H1 (cell line): ENCODE data around the gene DGKI. TPM values are rescaled to one million over a fixed set of nuclear protein-coding genes. Genes with fewer than 3 reads are reported as not detected.
A peak's percentile ranks its signal among the peaks of the same experiment; 100 is the strongest.

Experiments
- CTCF ChIA-PET: fragments of 300-600 bp; sonication (Branson Sonifier 250); formaldehyde crosslinking; loops from one replicate; lab custom pipeline; 2021; ENCODE audit not compliant: partially characterized antibody; lab: Charles Lee
- POLR2A ChIA-PET: fragments of 300-600 bp; sonication (Branson Sonifier 250); formaldehyde crosslinking; loops from one replicate; lab custom pipeline; 2021; ENCODE audit warnings: inconsistent platforms; ENCODE audit not compliant: partially characterized antibody; lab: Charles Lee
- DNase-seq, 2 experiments: peaks; one replicate each; pipeline versions ENCODE4 v3.0.0 to v3.0.0-alpha.2; 2010 to 2022; ENCODE audit warnings: low spot score in 2 of 2, low read depth in 1 of 2, mixed read lengths in 1 of 2
- FAIRE-seq: peaks from 2 replicates; lab custom pipeline; 2011; peaks lifted over from hg19 to GRCh38; lab: Jason Lieb, UNC
- H2AFZ ChIP-seq: 2 replicates; pipeline ENCODE4 v1.8.1; 2012; ENCODE audit warnings: low read length, inconsistent platforms
- H2AK5ac ChIP-seq: 2 replicates; pipeline ENCODE4 v1.6.1; 2013; ENCODE audit warnings: low read depth, low read length
- H2BK120ac ChIP-seq: replicated peaks from 2 replicates; pipeline ENCODE3; 2013; ENCODE audit warnings: low read depth, low read length, inconsistent platforms
- H2BK12ac ChIP-seq: 2 replicates; pipeline ENCODE4 v1.6.1; 2013; ENCODE audit warnings: low read depth, low read length
- H2BK15ac ChIP-seq: 2 replicates; pipeline ENCODE4 v1.6.1; 2013; ENCODE audit warnings: low read length
- H2BK20ac ChIP-seq: 2 replicates; pipeline ENCODE4 v1.6.1; 2013; ENCODE audit warnings: low read length
- H2BK5ac ChIP-seq: 2 replicates; pipeline ENCODE4 v1.6.1; 2013; ENCODE audit warnings: low read depth, low read length
- H3K14ac ChIP-seq: 2 replicates; pipeline ENCODE4 v1.6.1; 2013; ENCODE audit warnings: inconsistent platforms; ENCODE audit not compliant: insufficient read length
- H3K18ac ChIP-seq: 2 replicates; pipeline ENCODE4 v1.6.1; 2013; ENCODE audit warnings: low read length; ENCODE audit errors: extremely low read depth
- H3K23ac ChIP-seq: 2 replicates; pipeline ENCODE4 v1.6.1; 2013; ENCODE audit warnings: inconsistent platforms; ENCODE audit not compliant: insufficient read length
- H3K23me2 ChIP-seq: 2 replicates; pipeline ENCODE4 v1.6.1; 2013; ENCODE audit warnings: low read depth, low read length
- H3K27ac ChIP-seq: 2 replicates; pipeline ENCODE4 v1.6.1; 2011; ENCODE audit warnings: low read depth, low read length, inconsistent platforms
- H3K27me3 ChIP-seq, 4 experiments: replicated peaks in 1 of 4; 1 replicate in 1 of 4; 2 replicates in 3 of 4; pipeline versions ENCODE4 v1.6.1 to v1.8.1; 2011 to 2013; ENCODE audit warnings: low read length in 3 of 4, mild to moderate bottlenecking in 3 of 4, inconsistent platforms in 2 of 4, mixed read lengths in 2 of 4, moderate library complexity in 1 of 4; ENCODE audit not compliant: control insufficient read depth in 3 of 4, insufficient read depth in 3 of 4; ENCODE audit errors: extremely low read depth in 1 of 4
- H3K36me3 ChIP-seq, 4 experiments: 2 replicates each; pipeline versions ENCODE4 v1.6.1 to v1.8.1; 2011 to 2013; ENCODE audit warnings: mild to moderate bottlenecking in 4 of 4, low read length in 3 of 4, moderate library complexity in 2 of 4, control low read depth in 1 of 4, inconsistent platforms in 1 of 4; ENCODE audit not compliant: insufficient read depth in 4 of 4, control insufficient read depth in 2 of 4
- H3K4ac ChIP-seq: replicated peaks from 2 replicates; pipeline ENCODE3; 2013; ENCODE audit warnings: low read length, low read depth, mixed read lengths, inconsistent platforms; ENCODE audit not compliant: insufficient read length
- H3K4me1 ChIP-seq, 4 experiments: replicated peaks in 1 of 4; 1 replicate in 1 of 4; 2 replicates in 3 of 4; pipeline versions ENCODE4 v1.6.1 to v1.8.1; 2011 to 2013; ENCODE audit warnings: low read length in 3 of 4, inconsistent platforms in 2 of 4, mixed read lengths in 1 of 4; ENCODE audit not compliant: insufficient read depth in 4 of 4, control insufficient read depth in 3 of 4
- H3K4me2 ChIP-seq, 2 experiments: 2 replicates each; pipeline versions ENCODE4 v1.6.1 to v1.8.1; 2011 to 2013; ENCODE audit warnings: low read depth in 2 of 2, low read length in 2 of 2, control low read depth in 1 of 2, inconsistent platforms in 1 of 2, mild to moderate bottlenecking in 1 of 2; ENCODE audit not compliant: insufficient read depth in 1 of 2
- H3K4me3 ChIP-seq, 4 experiments: fragments of 200-600, 300-600 bp in 1 of 4; sonication (generic), shearing (Covaris generic), sonication (Bioruptor Twin) in 1 of 4; 2 replicates each; pipeline versions ENCODE4 v1.5.1 to v1.8.1; 2011 to 2016; ENCODE audit warnings: low read length in 4 of 4, low read depth in 3 of 4, control low read depth in 2 of 4, inconsistent platforms in 2 of 4, mild to moderate bottlenecking in 2 of 4, mixed read lengths in 1 of 4, moderate library complexity in 1 of 4; ENCODE audit not compliant: insufficient read depth in 2 of 4; ENCODE audit errors: extremely low read depth in 1 of 4
- H3K56ac ChIP-seq: replicated peaks from 2 replicates; pipeline ENCODE3; 2013; ENCODE audit warnings: low read depth, mild to moderate bottlenecking, mixed read lengths, low read length, inconsistent platforms; ENCODE audit not compliant: insufficient read length
- H3K79me1 ChIP-seq: 2 replicates; pipeline ENCODE4 v1.6.1; 2013; ENCODE audit warnings: low read depth, low read length, control low read depth
- H3K79me2 ChIP-seq, 2 experiments: 2 replicates each; pipeline versions ENCODE4 v1.6.1 to v1.8.1; 2012 to 2013; ENCODE audit warnings: low read length in 2 of 2, mild to moderate bottlenecking in 2 of 2, inconsistent platforms in 1 of 2; ENCODE audit not compliant: insufficient read depth in 2 of 2, control insufficient read depth in 1 of 2
- H3K9ac ChIP-seq, 4 experiments: replicated peaks in 1 of 4; 1 replicate in 1 of 4; 2 replicates in 3 of 4; pipeline versions ENCODE4 v1.6.1 to v1.8.1; 2011 to 2013; ENCODE audit warnings: low read depth in 3 of 4, low read length in 3 of 4, control low read depth in 2 of 4, mild to moderate bottlenecking in 2 of 4, moderate library complexity in 2 of 4, inconsistent platforms in 1 of 4; ENCODE audit errors: extremely low read depth in 1 of 4
- H3K9me3 ChIP-seq, 2 experiments: 2 replicates each; pipeline versions ENCODE4 v1.6.1 to v1.8.1; 2012 to 2013; ENCODE audit warnings: mild to moderate bottlenecking in 2 of 2, moderate library complexity in 2 of 2, control low read depth in 1 of 2, inconsistent platforms in 1 of 2, low read depth in 1 of 2, low read length in 1 of 2, mixed read lengths in 1 of 2; ENCODE audit not compliant: insufficient read depth in 2 of 2
- H4K20me1 ChIP-seq, 2 experiments: replicated peaks in 1 of 2; 2 replicates each; pipeline versions ENCODE3 to v1.8.1; 2011 to 2013; ENCODE audit warnings: inconsistent platforms in 2 of 2, low read length in 2 of 2, mild to moderate bottlenecking in 1 of 2; ENCODE audit not compliant: insufficient read depth in 2 of 2, control insufficient read depth in 1 of 2
- H4K5ac ChIP-seq: 2 replicates; pipeline ENCODE4 v1.6.1; 2013; ENCODE audit warnings: low read length, low read depth, mixed read lengths, inconsistent platforms; ENCODE audit not compliant: insufficient read length
- H4K8ac ChIP-seq: 2 replicates; pipeline ENCODE4 v1.8.0; 2013; ENCODE audit warnings: mild to moderate bottlenecking, moderate library complexity, low read length, inconsistent platforms; ENCODE audit not compliant: insufficient read depth; ENCODE audit errors: extremely low read depth
- H4K91ac ChIP-seq: replicated peaks from 2 replicates; pipeline ENCODE3; 2013; ENCODE audit warnings: low read length, mixed read lengths, inconsistent platforms; ENCODE audit not compliant: insufficient read length
- FOSL1 ChIP-seq: IDR thresholded peaks from 2 replicates; pipeline ENCODE4 v1.6.1; 2011; ENCODE audit warnings: mild to moderate bottlenecking, low read depth, low read length, moderate library complexity; ENCODE audit not compliant: insufficient read depth
- HDAC6 ChIP-seq: IDR thresholded peaks from one replicate; pipeline ENCODE4 v1.7.1; 2012; ENCODE audit warnings: low read depth, mild to moderate bottlenecking, inconsistent platforms, low read length, moderate library complexity
- JUND ChIP-seq: IDR thresholded peaks from 2 replicates; pipeline ENCODE4 v1.6.1; 2011; ENCODE audit warnings: mild to moderate bottlenecking, improper control_type of control experiment, low read length
- PHF8 ChIP-seq: fragments of 200-600 bp; sonication (generic); conservative IDR thresholded peaks from 2 replicates; pipeline ENCODE4 v1.7.1; 2012; ENCODE audit warnings: low read depth, mild to moderate bottlenecking, inconsistent platforms, low read length, moderate library complexity
- RAD21 ChIP-seq, 2 experiments: IDR thresholded peaks in 1 of 2; conservative IDR thresholded peaks in 1 of 2; 2 replicates each; pipeline ENCODE4 v1.6.1; 2011; ENCODE audit warnings: low read depth in 2 of 2, low read length in 2 of 2, improper control_type of control experiment in 1 of 2, inconsistent platforms in 1 of 2, mild to moderate bottlenecking in 1 of 2, moderate library complexity in 1 of 2
- SP2 ChIP-seq: IDR thresholded peaks from 2 replicates; pipeline ENCODE4 v1.6.1; 2012; ENCODE audit warnings: mild to moderate bottlenecking, low read length, inconsistent platforms
- WGBS, 2 experiments: shearing (Covaris generic) in 1 of 2; methylation state at CpG; one replicate each; pipeline versions ENCODE4 v1.1.6 to v1.1.7; 2013 to 2015; ENCODE audit warnings: low lambda C conversion rate in 2 of 2, mixed read lengths in 2 of 2, inconsistent platforms in 1 of 2, low coverage in 1 of 2, missing lambda C conversion rate in 1 of 2; ENCODE audit not compliant: insufficient replicate concordance in 2 of 2, insufficient coverage in 1 of 2, insufficient read length in 1 of 2; ENCODE audit errors: extremely low coverage in 1 of 2, missing lambda C conversion rate in 1 of 2; 5-methylcytosine and 5-hydroxymethylcytosine counted together
- polyA plus RNA-seq, 7 experiments: library from polyadenylated mRNA; depleted of rRNA in 3 of 7; stranded (reverse) in 5 of 7; unstranded in 2 of 7; fragments of >200 nt in 5 of 7; fragments of 200-250 nt in 2 of 7; gene quantifications; 1 replicate in 5 of 7; 2 replicates in 1 of 7; 4 replicates in 1 of 7; pipeline versions ENCODE4 v1.2.1 to v1.2.3, GENCODE V29; 2011 to 2013; ENCODE audit warnings: missing spikeins in 2 of 7, mixed read lengths in 2 of 7
- total RNA-seq: library from RNA; stranded (reverse); fragmentation: NEBNext Ultra II Directional; extraction: Animal tissue kit (Norgen Biotek cat#: 25700); gene quantifications from 2 replicates; pipeline ENCODE4 v1.2.1, GENCODE V29; 2021

The DGKI gene
- total and polyA plus RNA-seq, 2 of the 8 experiments (the other 6 are each of a cell fraction or from before 2014, with no cell fraction given) = 0.20 to 0.71 TPM

DNA sequence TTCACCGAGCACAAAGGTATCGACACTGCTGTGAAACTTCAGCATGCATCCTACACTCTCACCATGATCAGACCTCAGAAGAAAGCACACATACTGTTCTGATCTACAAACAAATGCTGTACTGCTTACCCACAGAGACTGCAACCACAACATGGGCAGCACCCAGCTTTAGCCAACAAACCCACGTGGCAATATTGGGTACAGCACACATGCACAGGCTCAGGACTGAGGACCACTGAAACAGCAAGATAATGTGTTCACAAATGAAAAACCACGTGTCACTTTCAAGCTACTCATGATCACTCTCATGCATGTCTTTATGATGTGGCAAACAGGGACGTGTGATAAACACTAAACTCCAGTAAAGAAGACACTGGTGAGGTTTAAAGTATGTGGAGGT, 383.9 kb downstream of the DGKI start:
- POLR2A ChIA-PET = no interaction called here
- Histone ChIP-seq H2BK20ac (no peak overlapping the region), H4K91ac (no peak overlapping the region), H2BK120ac (no peak overlapping the region), H2AK5ac (no peak overlapping the region), H2AFZ (no peak overlapping the region), H3K9ac (peak overlapping the region in 1 of 4 experiments; percentile 3; a peak in 1 of 7 replicates), H3K27ac (no peak overlapping the region), H3K23me2 (no peaks in the 10 kb centered on the region), H3K9me3 (no peaks in the 10 kb centered on the region), H4K20me1 (no peaks in the 10 kb centered on the region), H3K56ac (no peak overlapping the region), H3K4me3 (no peak overlapping the region), H4K8ac (no peak overlapping the region), H2BK15ac (0 out of 2 replicates have a peak overlapping the region, but pooled peaks have one; percentile 66), H3K14ac (no peak overlapping the region), H3K79me1 (no peaks in the 10 kb centered on the region), H2BK12ac (no peak overlapping the region), H3K18ac (no peak overlapping the region), H3K79me2 (no peaks in the 10 kb centered on the region; a peak in 1 of 4 replicates), H3K36me3 (no peaks in the 10 kb centered on the region), H3K27me3 (no peaks in the 10 kb centered on the region), H3K4ac (no peak overlapping the region), H4K5ac (no peak overlapping the region), H2BK5ac (peak overlapping the region; percentile 18; the same call in 1 of the 2 replicates), H3K23ac (no peak overlapping the region), H3K4me2 (no peak overlapping the region), H3K4me1 (no peaks in the 10 kb centered on the region)
- CTCF ChIA-PET = interaction anchor here (0.6 to 1.4 kb wide), 3 partner anchors 23 to 589 kb away, joined by 3 to 5 read pairs (median 4); no protein-coding TSS in a partner anchor
- DNase-seq (no peak), FAIRE-seq (no peak)
- WGBS, 2 experiments = 91% methylated on average over 5 of the region's 5 CpGs; no CpG with 5 or more reads in 1 of the 2 experiments
- TF ChIP-seq FOSL1 (no peak), PHF8 (no peak), SP2 (no peak), HDAC6 (no peak), JUND (no peak), RAD21 (IDR thresholded peaks at IDR 0.05 in 1 of 2, conservative IDR thresholded peaks at IDR 0.05 in 1 of 2; ENCODE audit: low read depth in 2 of 2, low read length in 2 of 2) (no peak)
